Measurements from ENCODE around the gene AVPI1. TPM values are rescaled to one million over a fixed set of nuclear protein-coding genes. Genes with fewer than 3 reads are reported as not detected.
A peak's percentile ranks its signal among the peaks of the same experiment; 100 is the strongest.

The AVPI1 gene
- total RNA-seq, 3 donors from 2014 or later: 23.7 to 34.1 (median 31.4) TPM

DNA sequence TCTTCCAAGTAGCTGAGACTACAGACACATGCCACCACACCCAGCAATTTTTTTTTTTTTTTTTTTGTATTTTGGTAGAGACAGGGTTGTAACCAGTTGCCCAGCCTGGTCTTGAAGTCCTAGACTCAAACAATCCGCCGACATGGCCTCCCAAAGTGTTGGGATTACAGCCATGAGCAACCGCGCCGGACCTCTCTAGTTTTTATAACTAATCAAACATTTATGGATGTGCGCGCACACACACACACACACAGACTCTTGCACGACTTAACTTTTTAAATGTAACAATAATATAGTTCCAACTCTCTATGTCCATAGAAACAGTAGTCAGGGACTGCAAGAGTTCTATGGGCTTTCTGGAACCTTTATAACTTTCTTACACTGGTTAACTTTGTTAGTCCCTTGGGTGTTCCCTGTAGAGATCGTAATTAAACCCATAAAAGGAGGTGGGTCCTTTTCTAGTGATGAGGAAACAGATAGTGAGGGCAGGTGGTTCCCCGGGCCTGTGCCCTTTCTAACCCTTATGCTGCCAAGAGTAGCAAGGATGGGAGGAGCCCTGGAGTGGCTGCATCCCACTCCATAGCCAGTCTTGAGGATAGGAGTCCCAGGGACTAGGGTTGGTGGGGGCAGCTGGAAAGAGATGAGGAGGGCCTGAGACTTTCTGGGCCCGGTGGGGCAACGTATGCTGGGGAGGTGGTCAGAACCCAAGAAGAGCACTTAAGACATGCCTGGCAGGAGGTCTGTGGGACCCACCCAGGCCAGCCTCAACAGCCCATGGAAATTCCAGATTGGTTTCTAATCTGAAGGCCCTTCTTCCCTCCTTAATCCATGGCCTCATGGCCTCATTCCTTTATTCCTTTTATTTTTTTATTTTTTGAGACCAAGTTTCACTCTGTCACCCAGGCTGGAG is 35.1 kb upstream of the AVPI1 start:
- peak; percentile 80 to 86 (median 84) for DNase-seq
- no peaks in the 10 kb centered on the region for H3K9me3 ChIP-seq
- no peak overlapping the region for H3K4me3 ChIP-seq
- no peak for TF ChIP-seq CTCF (IDR thresholded peaks at IDR 0.05)
- H3K4me1 ChIP-seq (ENCODE audit: low read depth): peaks cover 62% of the 10 kb centered on the region
- intact Hi-C loops (cut with DNase I, micrococcal nuclease): no loop called here
- no peaks in the 10 kb centered on the region for H3K36me3 ChIP-seq (ENCODE audit: low read depth)
- ATAC-seq: peak; percentile 78

- DNase-seq (no peak), ATAC-seq (no peak)
- TF ChIP-seq CTCF (IDR thresholded peaks at IDR 0.05): no peak
- Histone ChIP-seq H3K4me1 (ENCODE audit: low read depth) (peaks cover 71% of the 10 kb centered on the region), H3K9me3 (no peaks in the 10 kb centered on the region), H3K4me3 (no peak overlapping the region), H3K36me3 (ENCODE audit: low read depth) (no peaks in the 10 kb centered on the region)
- intact Hi-C loops (cut with DNase I, micrococcal nuclease): no loop called here
Measured at GRCh38 chr10:97719602-97720001, 32.6 kb upstream of the AVPI1 start.

GRCh38 chr10:97718659-97719142 is 31.7 kb upstream of the AVPI1 start:
- ATAC-seq: peak; percentile 77
- no peaks in the 10 kb centered on the region for H3K36me3 ChIP-seq (ENCODE audit: low read depth)
- no peak overlapping the region for H3K4me3 ChIP-seq
- TF ChIP-seq CTCF (IDR thresholded peaks at IDR 0.05): no peak
- intact Hi-C loops (cut with DNase I, micrococcal nuclease): no loop called here
- no peaks in the 10 kb centered on the region for H3K9me3 ChIP-seq
- DNase-seq: peak; percentile 89 to 97 (median 90)
- H3K4me1 ChIP-seq (ENCODE audit: low read depth): peaks cover 64% of the 10 kb centered on the region

DNA sequence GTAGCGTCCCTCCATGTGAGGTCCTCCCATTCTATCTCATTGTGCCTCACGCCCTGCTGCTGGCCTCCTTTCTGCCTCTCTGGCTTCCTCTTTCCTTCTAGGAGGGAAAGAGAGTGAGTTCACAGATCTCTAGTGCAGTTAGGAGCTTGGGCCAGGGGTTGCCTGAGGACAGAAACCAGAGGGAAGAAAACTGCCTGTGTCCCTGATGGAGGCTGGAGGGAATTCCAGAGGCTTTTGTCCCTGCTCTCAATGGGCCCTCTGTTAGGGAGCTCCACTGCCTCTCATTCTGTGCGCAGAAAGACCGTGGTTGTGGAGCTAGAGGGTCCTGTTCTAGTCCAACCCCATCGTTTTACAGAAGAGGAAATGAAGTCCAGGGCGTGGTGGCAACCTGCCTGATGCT is 31.1 kb upstream of the AVPI1 start:
- intact Hi-C loops (cut with DNase I, micrococcal nuclease): no loop called here
- no peak for TF ChIP-seq CTCF (IDR thresholded peaks at IDR 0.05)
- ATAC-seq: no peak
- no peak overlapping the region for H3K4me3 ChIP-seq
- H3K4me1 ChIP-seq (ENCODE audit: low read depth): peaks cover 66% of the 10 kb centered on the region
- H3K36me3 ChIP-seq (ENCODE audit: low read depth): no peaks in the 10 kb centered on the region
- H3K9me3 ChIP-seq: no peaks in the 10 kb centered on the region
- no peak for DNase-seq

DNA sequence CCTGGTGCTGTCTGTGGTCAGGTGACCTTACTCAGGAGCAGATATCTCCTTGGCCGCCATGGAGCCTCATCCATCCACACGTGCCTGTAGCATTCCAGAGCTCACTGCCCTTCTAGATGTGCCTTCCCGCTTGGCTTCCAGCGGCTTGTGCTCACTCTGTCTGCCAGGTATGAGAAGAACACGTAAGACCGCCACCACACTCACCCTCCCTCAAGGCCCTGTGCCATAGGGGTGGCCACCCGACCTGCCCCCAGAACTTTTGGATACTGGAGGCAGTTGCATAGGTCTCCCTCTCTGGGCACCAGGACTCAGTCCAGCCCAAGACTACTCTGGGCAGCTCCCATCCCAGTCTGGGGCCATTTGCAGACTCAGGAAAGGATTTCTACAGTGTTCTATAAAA is 30.6 kb upstream of the AVPI1 start:
- peaks cover 66% of the 10 kb centered on the region for H3K4me1 ChIP-seq (ENCODE audit: low read depth)
- no peaks in the 10 kb centered on the region for H3K36me3 ChIP-seq (ENCODE audit: low read depth)
- no peaks in the 10 kb centered on the region for H3K9me3 ChIP-seq
- DNase-seq (no peak), ATAC-seq (no peak)
- intact Hi-C loops (cut with DNase I, micrococcal nuclease): no loop called here
- no peak overlapping the region for H3K4me3 ChIP-seq
- TF ChIP-seq CTCF (IDR thresholded peaks at IDR 0.05): no peak

Measured in mucosa of descending colon (tissue), 3 donors.